Fibroblast of pulmonary artery (primary cell): ENCODE results near the gene MTUS2.

ENCODE experiments used
- DNase-seq: peaks from one replicate; pipeline ENCODE4 v3.0.0-alpha.2; 2010; ENCODE audit warnings: low read depth
- H3K4me3 ChIP-seq: replicated peaks from 2 replicates; pipeline ENCODE4 v1.5.1; 2011; ENCODE audit warnings: low read depth, mild to moderate bottlenecking, control low read depth, low read length, moderate library complexity
- CTCF ChIP-seq: IDR thresholded peaks from 2 replicates; pipeline ENCODE4 v1.5.1; 2011; ENCODE audit warnings: mild to moderate bottlenecking, control low read depth, low read length, inconsistent platforms; ENCODE audit errors: missing control alignments

Gene MTUS2

GRCh38 chr13:29446016-29446415 is 625.9 kb downstream of the MTUS2 start:
- DNase-seq: no peak
- H3K4me3 ChIP-seq: no peak overlapping the region
- TF ChIP-seq CTCF: no peak

- DNase-seq: no peak
- no peak overlapping the region for H3K4me3 ChIP-seq
- TF ChIP-seq CTCF: no peak
These were observed 628.0 kb downstream of the MTUS2 start for GRCh38 chr13:29448174-29448573.

GRCh38 chr13:29449726-29450125 is 629.6 kb downstream of the MTUS2 start:
- DNase-seq: no peak
- no peak for TF ChIP-seq CTCF
- no peak overlapping the region for H3K4me3 ChIP-seq

- TF ChIP-seq CTCF: no peak
- H3K4me3 ChIP-seq: no peak overlapping the region
- no peak for DNase-seq
These were observed 631.8 kb downstream of the MTUS2 start for GRCh38 chr13:29451976-29452375.

GRCh38 chr13:29452773-29453616 is 632.9 kb downstream of the MTUS2 start:
- no peak overlapping the region for H3K4me3 ChIP-seq
- no peak for TF ChIP-seq CTCF
- no peak for DNase-seq

GRCh38 chr13:29453617-29454011 is 633.5 kb downstream of the MTUS2 start:
- no peak for DNase-seq
- H3K4me3 ChIP-seq: no peak overlapping the region
- TF ChIP-seq CTCF: no peak
